Measurements from ENCODE around the gene ABCG1.

GRCh38 chr21:42296501-42296900 is 77.6 kb downstream of the ABCG1 start:
- TF ChIP-seq POLR2A (IDR thresholded peaks at IDR 0.05; ENCODE audit: low read depth, low read length) (no peak), POLR2AphosphoS5 (IDR thresholded peaks at IDR 0.05; ENCODE audit: low read depth, low read length) (no peak)
